GM21381 (cell line): ENCODE measurements around the gene PROX2.

Experiments used
- ATAC-seq: cut with Tn5 transposase; IDR thresholded peaks from one replicate; pipeline ENCODE4 v1.9.1; 2021; ENCODE audit warnings: mild to moderate bottlenecking, moderate library complexity; ENCODE audit not compliant: unreplicated experiment

The PROX2 gene

GRCh38 chr14:74909501-74909900 is 33.6 kb upstream of the PROX2 start:
- ATAC-seq = no peak

GRCh38 chr14:74908861-74909341 is 33.0 kb upstream of the PROX2 start:
- ATAC-seq = no peak

GRCh38 chr14:74907744-74908143 is 31.8 kb upstream of the PROX2 start:
- no peak for ATAC-seq

GRCh38 chr14:74906925-74907521 is 31.1 kb upstream of the PROX2 start:
- no peak for ATAC-seq

- no peak for ATAC-seq
These were observed 29.7 kb upstream of the PROX2 start for GRCh38 chr14:74905595-74906142.

GRCh38 chr14:74904635-74905503 is 28.9 kb upstream of the PROX2 start:
- ATAC-seq = no peak

GRCh38 chr14:74902941-74903705 is 27.2 kb upstream of the PROX2 start:
- ATAC-seq = no peak

GRCh38 chr14:74898694-74899093 is 22.7 kb upstream of the PROX2 start:
- ATAC-seq = no peak

DNA sequence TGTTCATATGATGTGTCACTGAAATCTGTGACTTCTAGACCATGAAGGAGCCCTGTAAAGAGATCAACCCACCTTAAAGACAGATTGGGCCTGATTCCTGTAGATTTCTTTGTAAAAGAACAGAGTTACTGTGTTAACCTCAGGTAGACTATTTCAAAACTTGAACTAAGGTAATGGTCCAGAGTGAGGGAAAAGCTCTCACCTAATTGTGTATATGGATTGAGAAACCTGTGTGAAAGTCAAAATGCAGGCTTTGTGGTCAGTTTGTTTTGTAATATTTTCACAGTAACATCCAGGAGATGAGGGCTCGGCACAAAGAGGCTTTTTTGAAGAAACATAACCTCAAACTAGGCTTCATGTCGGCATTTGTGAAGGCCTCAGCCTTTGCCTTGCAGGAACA is 22.1 kb upstream of the PROX2 start:
- ATAC-seq = no peak

DNA sequence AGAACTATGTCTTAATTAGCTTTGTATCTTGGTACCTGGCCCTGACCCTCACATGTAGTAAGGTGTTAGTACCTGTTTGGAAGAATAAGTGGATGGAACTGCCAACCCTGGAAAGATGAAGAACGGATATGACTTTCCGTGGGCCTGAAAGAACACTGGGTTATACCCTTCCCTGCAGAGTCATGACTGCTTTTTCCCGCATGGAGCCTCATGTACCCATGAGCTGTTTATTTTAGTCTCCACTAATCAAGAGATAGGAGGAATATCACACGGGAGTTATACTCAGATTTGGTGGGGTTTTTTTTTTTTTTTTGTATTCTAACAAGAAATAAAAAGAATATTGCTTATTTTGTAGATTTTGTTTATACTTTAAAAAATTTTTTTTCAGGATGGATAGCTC is 21.7 kb upstream of the PROX2 start:
- ATAC-seq = no peak

DNA sequence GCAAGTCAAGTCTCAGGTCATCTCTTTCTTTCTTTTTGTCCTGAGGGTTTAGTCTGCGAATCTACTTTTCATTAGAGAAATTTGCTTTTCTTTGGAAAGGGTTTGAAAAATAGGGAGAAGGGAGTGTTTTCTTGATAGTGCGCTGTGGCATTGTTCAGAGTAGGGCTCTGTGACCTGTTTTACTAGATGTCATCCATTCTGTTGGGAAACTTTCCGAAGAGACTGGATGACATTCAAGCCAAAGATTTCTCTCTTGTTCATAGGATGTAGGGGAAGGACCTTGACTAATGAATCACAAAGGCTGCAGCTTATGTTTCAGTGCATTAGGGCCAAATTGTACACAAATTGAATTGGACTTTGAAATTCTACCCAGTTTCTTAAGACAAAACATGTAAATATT is 20.5 kb upstream of the PROX2 start:
- no peak for ATAC-seq

- ATAC-seq = no peak
These were observed 17.7 kb upstream of the PROX2 start for GRCh38 chr14:74893614-74894091.

DNA sequence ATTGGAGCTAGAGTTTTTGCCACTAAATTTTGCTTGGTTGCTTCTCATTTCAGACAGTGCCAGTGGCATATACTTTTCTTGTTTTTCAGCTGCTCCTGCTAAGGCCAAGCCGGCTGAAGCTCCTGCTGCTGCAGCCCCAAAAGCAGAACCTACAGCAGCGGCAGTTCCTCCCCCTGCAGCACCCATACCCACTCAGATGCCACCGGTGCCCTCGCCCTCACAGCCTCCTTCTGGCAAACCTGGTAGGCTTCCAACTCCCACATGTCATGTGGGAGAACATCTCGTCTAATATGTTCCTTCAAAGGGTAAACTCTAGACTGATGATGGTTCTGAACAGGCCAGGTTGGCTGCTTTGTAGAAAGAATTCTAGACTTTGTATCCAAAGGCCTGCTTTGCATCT is 16.8 kb upstream of the PROX2 start:
- no peak for ATAC-seq

- ATAC-seq = no peak
These were observed 15.9 kb upstream of the PROX2 start for GRCh38 chr14:74891870-74892269.

DNA sequence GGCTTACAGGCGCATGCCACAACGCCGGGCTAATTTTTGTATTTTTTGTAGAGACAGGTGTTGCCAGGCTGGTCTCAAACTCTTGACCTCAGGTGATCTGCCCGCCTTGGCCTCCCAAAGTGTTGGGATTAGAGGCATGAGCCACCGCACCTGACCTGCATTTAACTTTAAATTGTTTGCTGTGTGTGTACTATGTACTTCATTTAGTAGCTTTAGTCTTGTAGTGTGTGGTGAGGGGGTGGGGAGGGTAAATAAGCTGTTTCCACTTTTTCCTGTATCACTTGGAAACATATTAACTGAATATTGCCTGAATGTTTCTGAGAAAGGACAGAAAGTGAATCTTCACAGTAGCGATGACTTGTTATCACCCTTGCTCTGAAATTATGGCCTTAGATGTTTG is 14.3 kb upstream of the PROX2 start:
- ATAC-seq = no peak

GRCh38 chr14:74888164-74889158 is 12.5 kb upstream of the PROX2 start:
- ATAC-seq = no peak

GRCh38 chr14:74886001-74886400 is 10.1 kb upstream of the PROX2 start:
- no peak for ATAC-seq

- ATAC-seq = peak; percentile 44
These were observed 6.4 kb upstream of the PROX2 start for GRCh38 chr14:74882103-74882920.

- peak; percentile 91 for ATAC-seq
These were observed 5.6 kb upstream of the PROX2 start, which contains the start of gene DLST for GRCh38 chr14:74881431-74882102. DLST (plus strand) TSS chr14:74881916; CDS start chr14:74881954, 38 bp downstream.
